NCI-H1105 treated with DMSO at 0.1 percent for 48 hours (cell line): ENCODE results near the gene ZFR.
A peak's percentile ranks its signal among the peaks of the same experiment; 100 is the strongest.
"Not testable (repeated sequence)": the region's sequence is repeated elsewhere in the genome, so short reads cannot be mapped to it uniquely, and the experiment has no call there.

ENCODE experiments used
- DNase-seq: peaks from one replicate; lab custom pipeline; 2025; lab: John Stamatoyannopoulos, UW

The ZFR gene

DNA sequence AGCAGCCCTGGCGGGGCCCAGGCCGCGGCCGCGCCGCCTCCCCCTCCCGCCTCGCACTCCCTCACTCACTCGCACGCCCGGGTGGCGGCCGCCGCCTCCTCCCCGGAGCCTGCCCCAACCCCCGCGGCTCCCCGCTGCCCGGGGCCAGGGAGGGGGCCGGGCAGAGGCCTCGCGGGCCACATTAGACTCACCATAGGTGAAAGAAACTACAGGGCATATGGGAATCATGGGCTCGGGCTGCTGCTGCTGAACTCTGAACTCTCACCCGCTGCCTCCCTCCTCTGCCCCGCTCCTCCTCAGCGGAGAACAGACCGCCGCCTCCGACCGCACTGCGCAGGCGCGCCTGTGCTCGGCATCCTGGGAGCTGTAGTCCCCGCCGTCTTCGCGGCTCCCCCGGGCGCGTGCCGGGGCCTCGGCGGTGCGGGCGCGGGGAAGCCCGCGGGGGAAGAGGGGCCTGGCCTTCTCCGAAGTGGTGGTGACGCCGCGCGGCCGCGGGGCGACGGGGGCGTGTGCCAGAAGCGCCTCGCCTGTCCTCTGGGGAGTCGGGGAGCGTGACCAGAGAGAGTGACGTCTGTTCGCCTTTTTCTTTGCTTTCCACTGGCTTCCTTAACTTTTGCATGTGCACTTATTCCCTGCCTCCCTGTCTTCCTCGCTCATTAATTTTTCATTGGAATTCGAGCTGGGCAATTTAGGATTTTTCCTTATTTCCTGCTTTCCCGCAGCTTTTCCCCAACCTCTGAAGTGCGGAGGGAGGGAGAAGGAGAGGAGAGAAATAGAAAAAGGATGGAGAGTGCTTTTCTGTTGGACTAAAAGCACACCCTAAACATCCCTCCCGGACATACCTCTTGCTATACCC is at the start of gene ZFR:
Gene ZFR, minus strand, starts transcription at position 310 of the 856 bp plus-strand sequence. Its CDS starts 82 bp downstream, at position 228.
- DNase-seq, result peak; percentile 87

DNA sequence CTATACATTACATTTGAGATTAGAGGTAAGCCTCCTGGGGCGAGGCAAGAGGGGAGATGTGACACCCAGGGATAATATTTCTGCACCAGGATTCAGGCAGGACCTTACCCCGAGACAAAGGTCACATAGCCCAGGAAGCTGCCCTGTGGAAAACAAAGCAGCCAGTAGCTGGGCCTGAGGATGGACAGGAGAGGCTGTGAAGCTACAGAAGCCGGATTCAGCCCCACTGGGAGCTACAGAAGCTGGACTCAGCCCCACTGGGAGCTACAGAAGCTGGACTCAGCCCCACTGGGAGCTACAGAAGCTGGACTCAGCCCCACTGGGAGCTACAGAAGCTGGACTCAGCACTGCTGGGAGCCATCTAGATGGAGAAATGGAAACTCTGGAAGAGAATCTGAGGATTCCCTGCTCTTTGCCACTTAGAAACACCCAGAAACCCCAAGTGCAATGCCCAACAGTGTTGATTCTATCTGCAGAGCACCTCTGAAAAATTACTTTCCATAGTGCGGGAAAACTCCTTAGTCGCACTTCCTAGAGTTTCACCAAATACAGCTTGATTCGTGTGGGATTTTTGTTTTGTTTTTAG is 46.5 kb upstream of the ZFR start:
- DNase-seq, result no peak

DNA sequence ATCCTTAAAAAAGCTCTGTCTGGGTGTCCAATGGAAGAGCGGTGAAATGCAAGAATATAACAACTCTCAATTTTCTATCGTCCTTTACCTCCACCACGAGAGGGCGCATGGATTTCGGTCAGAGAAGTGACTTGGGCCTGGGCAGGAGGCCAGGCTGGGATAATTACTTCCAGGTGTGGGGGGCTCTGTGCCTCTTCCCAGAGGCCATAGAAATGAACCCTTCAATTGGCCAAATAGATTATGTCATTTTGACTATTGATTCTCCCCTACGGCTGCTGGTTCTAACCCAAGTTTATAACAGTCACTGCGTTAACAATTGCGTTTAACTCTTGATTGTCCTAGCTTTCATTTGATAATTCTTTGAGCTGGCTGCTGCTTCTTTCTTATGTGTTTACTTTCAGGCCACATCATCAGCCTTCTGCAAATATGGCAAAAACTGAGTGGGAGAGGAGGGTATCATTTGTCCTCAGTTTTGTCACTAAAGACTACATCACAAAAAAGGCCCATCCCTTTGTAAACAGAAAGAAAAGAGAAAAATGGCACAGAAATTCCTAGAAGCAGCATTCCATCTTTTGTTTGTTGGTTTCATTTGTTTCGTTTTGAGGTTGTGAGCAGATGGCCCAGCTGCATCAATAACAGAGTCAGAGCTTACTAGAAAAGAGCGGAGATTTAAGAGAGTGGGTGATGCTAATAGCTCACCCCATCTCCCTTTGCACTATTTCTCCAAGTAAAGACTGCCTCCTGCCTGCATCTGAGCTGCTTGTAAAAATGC is 45.4 kb upstream of the ZFR start:
- DNase-seq, result peak; percentile 94

DNA sequence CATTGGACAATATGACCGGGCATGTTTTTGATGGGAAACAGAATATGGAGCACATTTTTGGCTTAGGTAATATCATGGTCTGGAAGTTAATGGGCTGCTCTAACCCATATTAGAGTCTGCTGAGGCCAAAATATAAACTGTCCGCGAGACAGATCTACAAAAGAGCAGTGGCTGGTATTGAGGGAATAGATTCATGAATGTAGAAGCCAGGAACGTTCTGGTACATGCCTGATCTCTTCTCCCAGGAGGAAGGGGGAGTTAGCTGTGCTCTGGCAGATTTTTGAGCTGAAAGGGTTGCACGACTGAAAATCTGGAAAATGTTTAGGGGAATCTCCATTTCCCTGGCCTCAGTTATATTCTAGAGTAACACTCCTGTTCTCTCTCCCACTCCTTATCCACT is 42.9 kb upstream of the ZFR start:
- no peak for DNase-seq

DNA sequence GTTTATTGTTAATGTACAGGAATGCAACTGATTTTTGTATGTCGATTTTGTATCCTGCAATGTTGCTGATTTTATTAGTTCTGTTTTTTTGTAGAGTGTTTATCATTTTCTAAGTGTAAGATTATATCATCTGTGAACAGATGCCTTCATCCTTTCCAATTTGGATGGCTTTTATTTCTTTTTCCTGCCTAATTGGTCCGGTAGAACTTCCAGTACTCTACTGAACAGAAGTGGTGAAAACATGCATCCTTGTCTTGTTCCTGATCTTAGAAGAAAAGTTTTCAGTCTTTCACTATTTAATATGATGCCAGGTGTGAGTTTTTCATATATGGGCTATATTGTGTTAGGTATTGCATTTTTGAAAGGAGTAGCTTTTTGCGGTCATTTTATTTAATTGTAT is 42.5 kb upstream of the ZFR start:
- no peak for DNase-seq

DNA sequence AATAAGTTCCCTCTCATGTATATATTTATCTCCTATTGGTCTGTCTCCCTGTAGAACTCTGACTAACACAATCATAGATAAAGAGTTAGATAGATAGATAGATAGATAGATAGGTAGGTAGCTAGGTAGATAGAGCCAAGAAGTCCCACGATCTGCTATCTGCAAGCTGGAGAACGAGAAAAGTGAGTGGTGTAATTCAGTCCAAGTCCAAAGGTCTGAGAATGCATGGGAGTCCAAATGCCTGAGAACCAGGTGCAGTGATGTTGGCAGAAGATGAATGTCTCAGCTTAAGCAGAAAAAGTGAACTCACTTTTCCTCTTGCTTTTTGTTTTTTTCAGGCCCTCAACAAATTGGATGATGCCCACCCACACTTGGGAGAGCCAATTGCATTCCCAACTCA is 37.7 kb upstream of the ZFR start:
- no peak for DNase-seq

DNA sequence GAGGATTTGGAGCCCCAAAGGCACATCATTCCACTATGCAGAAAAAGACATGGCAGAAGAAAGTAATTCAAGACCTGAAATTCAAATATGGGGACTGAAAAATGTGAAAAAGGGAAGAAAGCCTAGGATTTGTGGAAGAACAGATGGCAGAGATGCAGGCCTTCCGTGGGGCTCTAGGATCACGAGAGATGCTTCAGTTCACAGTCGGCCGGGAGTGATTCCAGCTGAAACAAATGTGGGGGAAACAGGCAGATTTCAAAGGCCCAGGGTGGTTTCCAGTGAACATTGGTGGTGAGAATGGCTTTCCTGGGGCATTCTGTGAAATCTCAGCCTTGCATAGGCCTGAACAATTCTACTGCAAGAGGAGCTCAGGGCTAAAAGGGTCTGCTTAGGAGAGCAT is 34.6 kb upstream of the ZFR start:
- no peak for DNase-seq

DNA sequence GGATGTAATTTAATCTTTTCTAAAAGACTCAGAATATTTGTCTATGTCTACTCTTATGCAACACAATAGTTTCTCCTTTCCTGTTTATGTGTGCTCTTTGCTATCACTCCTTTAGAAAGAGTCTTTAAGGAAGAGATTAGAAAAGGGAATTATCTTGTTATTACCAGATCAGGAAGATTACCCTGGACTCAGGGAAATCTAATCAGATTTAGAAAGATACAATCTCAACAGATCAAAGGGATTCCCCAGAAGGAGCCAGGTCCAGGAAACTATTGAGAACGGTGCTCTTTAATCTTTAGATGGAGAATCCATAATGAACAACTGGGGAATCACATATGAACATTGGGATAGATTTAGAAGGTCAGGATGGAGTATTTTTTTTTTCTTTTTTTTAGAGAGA is 32.4 kb upstream of the ZFR start:
- DNase-seq, result no peak

DNA sequence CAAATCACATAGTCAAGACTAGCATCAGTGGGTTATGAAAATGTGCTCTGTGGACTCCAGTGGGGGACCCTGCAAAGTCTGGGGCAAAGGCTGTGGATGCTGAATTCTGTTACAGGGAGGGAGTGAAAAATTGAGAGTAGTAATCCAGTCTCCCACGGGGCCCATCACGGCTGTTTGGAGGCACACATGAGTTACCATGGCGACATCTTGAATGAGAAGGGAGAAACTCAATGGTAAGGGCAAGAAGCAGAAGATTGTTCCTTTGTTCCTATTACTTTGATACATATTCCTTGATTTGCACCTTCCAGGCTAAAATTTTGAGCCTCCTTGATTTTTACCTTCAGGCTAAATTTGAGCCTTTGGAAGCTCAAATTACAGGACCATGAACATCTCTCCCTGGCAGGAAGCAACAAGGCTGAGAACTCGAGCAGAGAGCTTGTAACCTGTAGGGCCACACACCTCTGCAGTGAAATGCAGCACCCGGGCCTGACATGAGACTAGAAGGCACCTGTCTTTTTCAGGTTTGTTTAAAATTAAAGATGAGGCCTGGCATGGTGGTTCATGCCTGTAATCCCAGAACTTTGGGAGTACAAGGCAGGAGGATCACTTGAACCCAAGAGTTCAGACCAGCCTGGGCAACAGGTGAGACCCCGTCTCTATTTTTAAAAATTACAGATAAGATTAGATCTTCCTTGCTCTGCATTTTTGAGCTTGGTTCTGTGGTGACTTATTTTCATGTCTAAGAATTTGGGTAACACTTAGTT is 31.0 kb upstream of the ZFR start:
- no peak for DNase-seq

DNA sequence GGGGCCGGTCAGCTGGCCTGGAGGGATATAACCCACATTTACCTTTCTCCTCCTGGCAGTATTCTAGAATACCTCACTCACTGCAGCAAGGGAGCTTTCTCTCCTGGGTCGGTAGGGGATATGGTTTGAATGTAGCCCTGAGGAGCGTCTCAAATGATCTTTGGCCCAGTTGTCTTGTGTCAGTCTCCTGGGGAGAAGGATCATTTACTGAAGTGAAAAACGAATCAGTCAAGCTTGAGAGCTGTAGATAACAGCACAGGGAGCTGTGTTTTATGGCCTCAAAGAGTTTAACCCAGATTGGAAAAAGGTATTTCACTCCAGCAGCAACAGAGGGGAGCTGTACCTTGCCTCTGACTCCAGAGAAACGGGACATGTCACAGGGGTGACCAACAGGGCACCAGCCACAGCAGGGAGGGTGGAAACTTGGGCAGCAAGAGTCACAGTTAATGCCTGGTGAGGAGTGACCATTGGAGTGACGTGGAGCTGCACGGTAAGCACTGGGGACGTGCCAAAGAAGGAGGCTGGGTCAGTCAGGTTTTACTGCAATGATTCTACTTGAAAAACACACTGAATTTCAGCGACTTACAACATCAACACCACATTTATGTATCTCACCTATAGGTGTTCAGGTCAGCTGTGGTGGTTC is 29.8 kb upstream of the ZFR start:
- DNase-seq, result no peak

DNA sequence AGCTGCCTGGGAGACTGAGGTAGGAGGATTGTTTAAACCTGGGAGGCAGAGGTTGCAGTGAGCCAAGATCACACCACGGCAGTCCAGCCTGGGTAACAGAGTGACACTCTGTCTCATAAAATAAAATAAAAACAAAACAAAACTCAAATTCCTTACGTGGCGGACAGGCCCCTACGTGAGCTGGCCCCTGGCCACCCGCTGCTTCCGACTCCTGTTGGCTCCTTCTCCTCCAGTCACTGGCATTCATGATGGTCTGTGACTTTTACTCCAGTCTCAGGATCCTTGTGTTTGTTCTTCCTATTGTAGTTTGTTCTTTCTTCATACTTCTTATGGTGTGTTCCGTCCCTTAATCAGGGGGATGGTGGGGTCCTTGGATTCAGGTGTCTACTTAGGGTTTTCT is 28.5 kb upstream of the ZFR start:
- DNase-seq, result no peak

DNA sequence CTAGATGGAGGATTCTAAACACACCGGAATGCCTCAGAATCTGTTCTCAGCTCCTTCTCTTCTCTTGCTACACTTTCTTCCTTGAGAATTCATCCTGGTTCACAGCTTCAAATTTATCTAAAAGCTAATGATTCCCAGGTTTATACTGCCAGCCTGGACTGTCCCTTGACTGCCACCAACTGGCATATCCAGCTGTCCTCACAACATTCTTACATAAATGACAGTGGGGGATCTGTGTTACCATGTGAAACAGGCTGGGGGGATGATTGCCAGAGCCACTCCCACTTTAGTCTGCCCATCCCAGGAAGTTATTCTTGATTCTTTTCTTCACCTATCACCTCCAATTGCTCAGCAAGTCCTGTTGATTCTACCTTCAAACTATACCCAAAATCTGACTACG is 27.2 kb upstream of the ZFR start:
- no peak for DNase-seq

DNA sequence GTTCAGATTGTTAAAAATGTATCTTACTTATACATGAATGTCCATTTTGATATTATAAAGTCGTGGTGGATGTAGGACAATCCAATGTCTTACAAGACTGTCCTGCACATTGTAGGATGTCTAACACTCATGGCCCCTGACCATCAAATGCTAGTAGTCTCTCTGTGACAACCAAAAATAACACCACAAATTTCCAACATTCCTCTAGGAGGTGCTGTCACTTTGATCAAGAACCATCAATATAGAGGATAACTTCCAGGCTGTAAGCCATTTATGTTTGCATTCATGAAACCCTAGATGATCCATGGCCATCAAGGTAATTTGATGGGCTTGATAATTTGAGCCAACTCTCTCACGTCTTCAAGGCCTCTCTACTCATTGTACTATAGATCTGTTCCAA is 20.5 kb upstream of the ZFR start:
- no peak for DNase-seq

DNA sequence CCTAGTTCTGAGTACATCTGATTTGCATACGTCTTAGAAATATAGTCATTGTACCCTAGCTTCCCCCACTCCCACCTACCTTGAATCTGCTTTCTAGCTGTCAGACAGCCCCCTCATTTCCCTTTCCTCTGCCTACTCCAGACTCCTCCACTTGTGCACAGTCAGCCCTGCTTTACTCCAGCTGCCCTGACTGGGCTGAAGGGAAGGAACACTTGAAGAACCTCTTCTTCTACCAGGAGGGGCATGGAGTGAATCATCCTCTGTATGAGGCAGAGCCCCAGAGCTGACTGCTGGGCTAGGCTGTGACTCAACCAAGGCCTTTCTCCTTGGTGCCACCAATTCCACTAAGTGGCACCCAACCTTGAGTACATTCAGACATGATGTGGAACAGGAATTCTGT is 18.1 kb upstream of the ZFR start:
- DNase-seq, result no peak

DNA sequence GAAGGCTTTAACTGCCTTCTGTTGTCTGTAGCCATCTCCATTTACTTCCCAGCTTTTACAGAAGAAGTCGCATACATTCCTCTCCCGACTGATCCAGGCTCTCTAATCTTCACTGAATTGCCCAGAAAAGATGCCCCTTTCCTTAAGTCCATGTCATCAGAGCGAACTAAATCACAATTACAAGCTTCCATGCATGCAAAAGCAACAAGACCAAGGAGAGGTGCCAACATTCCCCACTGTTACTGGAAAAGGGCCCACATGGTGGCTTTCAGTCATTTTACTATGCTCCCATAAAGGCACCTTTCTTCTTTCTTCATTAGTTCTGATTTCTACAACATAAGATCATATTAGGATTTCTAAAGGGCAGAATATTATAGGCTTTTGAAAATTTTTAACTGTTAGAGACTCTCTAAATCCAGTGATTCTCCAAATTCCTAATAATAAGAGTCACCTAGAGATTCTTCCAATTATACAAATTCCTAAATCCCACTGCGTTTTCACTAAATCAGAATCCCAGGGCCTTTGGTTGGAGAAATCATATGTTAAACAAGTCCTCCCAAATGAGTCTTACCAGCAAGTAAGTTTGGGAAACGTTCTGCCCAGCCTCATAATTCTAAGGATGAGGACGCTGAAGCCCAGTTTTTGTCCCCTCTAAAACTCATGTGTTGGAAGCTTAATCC is 17.0 kb upstream of the ZFR start:
- no peak for DNase-seq

DNA sequence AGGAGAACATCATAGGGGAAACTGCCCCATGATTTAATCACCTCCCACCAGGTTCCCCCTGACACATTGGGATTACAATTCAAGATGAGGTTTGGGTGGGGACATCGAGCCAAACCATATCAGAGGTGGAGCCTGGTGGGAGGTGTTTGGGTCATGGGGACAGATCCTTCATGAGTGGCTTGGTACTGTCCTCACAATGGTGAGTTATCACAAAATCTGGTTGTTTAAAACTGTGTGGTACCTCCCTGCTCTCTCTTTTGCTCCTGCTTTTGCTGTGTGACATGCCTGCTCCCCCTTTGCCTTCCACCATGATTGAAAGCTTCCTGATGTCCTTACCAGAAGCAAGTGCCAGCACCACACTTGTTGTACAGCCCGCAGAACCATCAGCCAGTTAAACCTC is 16.2 kb upstream of the ZFR start:
- DNase-seq, result no peak

DNA sequence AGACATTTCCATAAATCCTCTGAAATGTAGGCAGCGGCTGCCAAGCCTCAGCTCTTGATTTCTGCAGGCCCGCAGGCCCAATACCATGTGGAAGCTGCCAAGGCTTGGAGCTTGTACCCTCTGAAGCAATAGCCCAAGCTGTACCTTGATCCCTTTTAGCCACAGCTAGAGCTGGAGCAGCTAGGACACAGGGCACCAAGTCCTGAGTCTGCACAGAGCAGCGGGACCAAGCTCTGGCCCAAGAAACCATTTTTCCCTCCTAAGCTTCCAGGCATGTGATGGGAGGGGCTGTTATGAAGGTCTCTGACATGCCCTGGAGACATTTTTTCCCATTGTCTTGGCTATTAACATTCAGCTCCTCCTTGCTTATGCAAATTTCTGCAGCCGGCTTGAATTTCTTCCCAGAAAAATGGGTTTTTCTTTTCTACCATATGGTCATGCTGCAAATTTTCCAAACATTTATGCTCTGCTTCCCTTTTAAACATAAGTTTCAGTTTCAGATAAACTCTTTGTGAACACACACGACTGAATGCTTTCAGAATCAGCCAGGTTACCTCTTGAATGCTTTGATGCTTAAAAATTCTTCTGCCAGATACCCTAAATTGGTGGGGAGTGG is 14.4 kb upstream of the ZFR start:
- DNase-seq, result no peak

DNA sequence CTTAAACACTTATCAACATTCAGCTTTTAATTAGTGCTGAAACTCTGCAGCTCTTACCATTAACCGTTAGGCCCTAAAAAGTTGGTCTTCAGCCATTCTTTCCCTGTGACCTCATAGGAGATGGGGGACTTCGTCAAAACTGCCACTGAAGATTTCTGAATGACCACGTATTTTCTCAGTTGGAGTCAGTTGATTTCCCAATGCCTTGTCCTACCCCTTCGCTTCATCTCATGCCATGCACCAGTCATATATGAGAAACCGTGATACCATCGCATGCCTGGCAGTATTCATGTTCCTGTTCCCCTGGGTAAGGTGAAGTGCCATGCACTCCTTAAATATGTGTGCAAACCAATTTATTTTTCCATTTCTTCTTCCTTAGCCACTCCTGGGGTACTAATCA is 10.8 kb upstream of the ZFR start:
- no peak for DNase-seq

DNA sequence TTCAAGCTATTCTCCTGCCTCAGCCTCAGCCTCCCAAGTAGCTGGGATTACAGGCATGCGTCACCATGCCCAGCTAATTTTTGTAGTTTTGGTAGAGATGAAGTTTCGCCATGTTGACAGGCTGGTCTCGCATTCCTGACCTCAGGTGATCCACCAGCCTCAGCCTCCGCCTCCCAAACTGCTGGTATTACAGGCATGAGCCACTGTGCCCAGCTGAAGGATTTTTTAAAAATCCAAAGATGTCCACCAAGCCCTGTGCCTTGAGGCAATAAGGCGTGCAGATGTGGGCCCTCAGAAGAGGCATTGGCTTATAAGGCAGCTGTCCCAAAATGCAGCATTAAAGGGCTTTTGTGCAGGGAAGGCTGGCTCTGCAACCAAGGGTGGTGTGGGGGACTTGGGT is 10.3 kb upstream of the ZFR start:
- DNase-seq, result no peak

DNA sequence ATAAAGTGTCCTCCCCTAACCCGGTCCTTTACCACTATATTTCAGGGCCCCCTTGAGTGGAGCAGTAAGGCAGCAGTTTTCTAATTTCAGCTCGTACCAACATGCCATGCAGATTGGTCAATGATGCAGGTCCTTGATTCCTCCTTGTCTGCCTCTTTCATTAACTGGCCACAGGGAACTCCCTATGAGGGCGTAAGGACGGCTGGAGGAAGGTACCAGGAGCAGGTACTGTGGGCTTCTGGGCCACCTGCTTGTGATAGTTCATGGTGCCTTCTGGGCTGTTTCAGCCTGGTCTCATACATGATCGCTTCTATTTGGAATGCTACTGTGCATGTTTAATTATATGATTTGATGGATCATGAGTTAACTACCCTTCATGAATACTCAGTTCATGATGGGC is 9.4 kb upstream of the ZFR start:
- no peak for DNase-seq

DNA sequence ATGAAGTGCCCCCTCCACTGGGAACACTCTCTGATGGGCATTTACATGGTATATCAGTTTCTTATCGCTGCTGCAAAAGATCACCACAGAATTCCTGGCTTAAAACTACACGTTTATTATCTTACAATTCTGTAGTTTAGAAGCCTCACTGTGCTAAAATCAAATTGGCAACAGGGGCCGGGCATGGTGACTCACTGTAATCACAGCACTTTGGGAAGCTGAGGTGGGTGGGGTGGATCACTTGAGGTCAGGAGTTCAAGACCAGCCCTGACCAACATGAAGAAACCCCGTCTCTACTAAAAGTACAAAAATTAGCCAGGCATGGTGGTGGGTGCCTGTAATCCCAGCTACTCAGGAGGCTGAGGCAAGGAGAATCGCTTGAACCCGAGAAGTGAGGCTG is 7.8 kb upstream of the ZFR start:
- DNase-seq, result not testable (repeated sequence)
